Measurements from ENCODE around the gene NCKAP5. TPM values are rescaled to one million over a fixed set of nuclear protein-coding genes. Genes with fewer than 3 reads are reported as not detected.
A peak's percentile ranks its signal among the peaks of the same experiment; 100 is the strongest.

Gene NCKAP5
- total and polyA plus RNA-seq, 4 donors: 2.3 to 20.2 (median 8.1) TPM

- no peak for TF ChIP-seq CTCF (IDR thresholded peaks at IDR 0.05; ENCODE audit: control extremely low read depth, extremely low read depth)
- H3K4me3 ChIP-seq: no peak overlapping the region
- H3K9me3 ChIP-seq (ENCODE audit: control insufficient read depth in 4 of 4, insufficient read depth in 3 of 4, low read length in 3 of 4): no peaks in the 10 kb centered on the region
- H3K36me3 ChIP-seq (ENCODE audit: control insufficient read depth in 4 of 4, insufficient read depth in 4 of 4, low read length in 4 of 4): no peaks in the 10 kb centered on the region
- H3K27me3 ChIP-seq (ENCODE audit: control insufficient read depth in 3 of 3, insufficient read depth in 3 of 3, low read length in 2 of 3): no peaks in the 10 kb centered on the region
- 74 to 78% methylated on average over 4 of the region's 4 CpGs for WGBS, 2 donors
- H3K9ac ChIP-seq (ENCODE audit: insufficient read depth in 1 of 2, low read length in 2 of 2): no peak overlapping the region
- peaks cover 2 to 49% (median 16%) of the 10 kb centered on the region in 5 donors for H3K4me1 ChIP-seq (ENCODE audit: control insufficient read depth in 5 of 5, insufficient read depth in 5 of 5, low read length in 5 of 5)
- no peak overlapping the region for H3K27ac ChIP-seq (ENCODE audit: low read depth in 1 of 2, low read length in 1 of 2)
- DNase-seq (peak in 2 of 3 donors; percentile 46 to 73), ATAC-seq (ENCODE audit: insufficient read depth, low FRiP score) (no peak)
Observed at GRCh38 chr2:133416736-133417135, 151.5 kb downstream of the NCKAP5 start.

GRCh38 chr2:133416146-133416545, 152.1 kb downstream of the NCKAP5 start:
- ATAC-seq (ENCODE audit: insufficient read depth, low FRiP score) (no peak), DNase-seq (no peak)
- no peak for TF ChIP-seq CTCF (IDR thresholded peaks at IDR 0.05; ENCODE audit: control extremely low read depth, extremely low read depth)

GRCh38 chr2:133415210-133415876, 152.9 kb downstream of the NCKAP5 start:
- DNase-seq (peak; percentile 64 to 74 (median 70)), ATAC-seq (ENCODE audit: insufficient read depth, low FRiP score) (no peak)
- no peaks in the 10 kb centered on the region for H3K36me3 ChIP-seq (ENCODE audit: control insufficient read depth in 4 of 4, insufficient read depth in 4 of 4, low read length in 4 of 4)
- H3K4me1 ChIP-seq (ENCODE audit: control insufficient read depth in 5 of 5, insufficient read depth in 5 of 5, low read length in 5 of 5): peaks cover 2 to 38% (median 10%) of the 10 kb centered on the region in 5 donors
- no peak for TF ChIP-seq CTCF (IDR thresholded peaks at IDR 0.05; ENCODE audit: control extremely low read depth, extremely low read depth)
- H3K9ac ChIP-seq (ENCODE audit: insufficient read depth in 1 of 2, low read length in 2 of 2): no peak overlapping the region
- no peaks in the 10 kb centered on the region for H3K27me3 ChIP-seq (ENCODE audit: control insufficient read depth in 3 of 3, insufficient read depth in 3 of 3, low read length in 2 of 3)
- H3K4me3 ChIP-seq: no peak overlapping the region
- peak overlapping the region in 1 of 2 donors; percentile 16 for H3K27ac ChIP-seq (ENCODE audit: low read depth in 1 of 2, low read length in 1 of 2)
- H3K9me3 ChIP-seq (ENCODE audit: control insufficient read depth in 4 of 4, insufficient read depth in 3 of 4, low read length in 3 of 4): no peaks in the 10 kb centered on the region
- WGBS, 2 donors: 71 to 81% methylated on average over 3 of the region's 3 CpGs

More at GRCh38 chr2:133416146-133416545, 152.1 kb downstream of the NCKAP5 start:
- Histone ChIP-seq H3K9me3 (ENCODE audit: control insufficient read depth in 4 of 4, insufficient read depth in 3 of 4, low read length in 3 of 4) (no peaks in the 10 kb centered on the region), H3K9ac (ENCODE audit: insufficient read depth in 1 of 2, low read length in 2 of 2) (no peak overlapping the region), H3K4me1 (ENCODE audit: control insufficient read depth in 5 of 5, insufficient read depth in 5 of 5, low read length in 5 of 5) (peaks cover 2 to 43% (median 10%) of the 10 kb centered on the region in 5 donors), H3K27ac (ENCODE audit: low read depth in 1 of 2, low read length in 1 of 2) (no peak overlapping the region), H3K27me3 (ENCODE audit: control insufficient read depth in 3 of 3, insufficient read depth in 3 of 3, low read length in 2 of 3) (no peaks in the 10 kb centered on the region), H3K4me3 (no peak overlapping the region), H3K36me3 (ENCODE audit: control insufficient read depth in 4 of 4, insufficient read depth in 4 of 4, low read length in 4 of 4) (no peaks in the 10 kb centered on the region)
- WGBS, 2 donors: 80 to 81% methylated on average over 2 of the region's 2 CpGs

Measured in lung (tissue), 12 donors.